ENCODE measurements around the gene SPSB1.

- TF ChIP-seq CTCF (IDR thresholded peaks at IDR 0.05; ENCODE audit: insufficient read depth, low read length) (no peak), POLR2AphosphoS5 (IDR thresholded peaks at IDR 0.05; ENCODE audit: low read depth) (no peak)
These were observed at the start of gene SPSB1 for GRCh38 chr1:9292361-9293240.

Data from HL-60 (cell line).